HepG2 (cell line): ENCODE measurements around the gene TBRG1. TPM values are rescaled to one million over a fixed set of nuclear protein-coding genes. Genes with fewer than 3 reads are reported as not detected.

ENCODE experiments used
- BRF2 ChIP-seq: sonication (generic); formaldehyde crosslinking; IDR thresholded peaks from 2 replicates; pipeline ENCODE4 v1.8.1; 2022; ENCODE audit warnings: mild to moderate bottlenecking, missing genetic modification reagents
- DR1 ChIP-seq: sonication (generic); formaldehyde crosslinking; IDR thresholded peaks from 2 replicates; pipeline ENCODE4 v1.8.0; 2021; ENCODE audit warnings: mild to moderate bottlenecking, missing genetic modification reagents, inconsistent platforms
- FOXJ3 ChIP-seq: sonication (generic); formaldehyde crosslinking; IDR thresholded peaks from 2 replicates; pipeline ENCODE4 v1.4.0; 2020; ENCODE audit warnings: missing genetic modification reagents, mild to moderate bottlenecking, borderline replicate concordance
- FOXK2 ChIP-seq: fragments of 450-650 bp; IDR thresholded peaks from 2 replicates; pipeline ENCODE4 v1.6.1; 2016
- HOXA9 ChIP-seq: sonication (generic); formaldehyde crosslinking; IDR thresholded peaks from 2 replicates; pipeline ENCODE4 v1.8.1; 2022; ENCODE audit warnings: missing genetic modification reagents, mild to moderate bottlenecking, moderate library complexity, borderline replicate concordance
- KDM6A ChIP-seq: IDR thresholded peaks from 2 replicates; pipeline ENCODE4 v1.6.1; 2016; ENCODE audit warnings: low read depth
- MEIS2 ChIP-seq: sonication (generic); formaldehyde crosslinking; IDR thresholded peaks from 2 replicates; pipeline ENCODE4 v1.9.0; 2021; ENCODE audit warnings: mild to moderate bottlenecking, missing genetic modification reagents
- NCOA1 ChIP-seq: sonication (generic); formaldehyde crosslinking; IDR thresholded peaks from 2 replicates; pipeline ENCODE4 v1.9.0; 2021; ENCODE audit warnings: missing genetic modification reagents
- NR0B2 ChIP-seq: sonication (generic); formaldehyde crosslinking; IDR thresholded peaks from 2 replicates; pipeline ENCODE4 v1.4.0; 2020; ENCODE audit warnings: mild to moderate bottlenecking, missing genetic modification reagents
- NR2F1 ChIP-seq, 2 experiments: fragments of 450-650 bp in 1 of 2; formaldehyde crosslinking in 1 of 2; IDR thresholded peaks; 2 replicates each; pipeline versions ENCODE4 v1.5.0 to v1.6.1; 2016 to 2020; ENCODE audit warnings: mild to moderate bottlenecking in 1 of 2, missing compliant biosample characterization in 1 of 2, missing genetic modification reagents in 1 of 2, moderate library complexity in 1 of 2
- RAD21 ChIP-seq: fragments of 450-650 bp; formaldehyde crosslinking; IDR thresholded peaks from 2 replicates; pipeline ENCODE4 v1.5.0; 2020; ENCODE audit warnings: mild to moderate bottlenecking
- RFX3 ChIP-seq: IDR thresholded peaks from 2 replicates; pipeline ENCODE4 v1.6.1; 2016; ENCODE audit warnings: missing biosample characterization, missing genetic modification reagents
- RORA ChIP-seq: sonication (generic); formaldehyde crosslinking; IDR thresholded peaks from 2 replicates; pipeline ENCODE4 v1.5.0; 2020; ENCODE audit warnings: mild to moderate bottlenecking, missing genetic modification reagents, moderate library complexity
- SATB2 ChIP-seq: sonication (generic); formaldehyde crosslinking; IDR thresholded peaks from 2 replicates; pipeline ENCODE4 v1.5.0; 2020; ENCODE audit warnings: missing genetic modification reagents
- SMARCE1 ChIP-seq: fragments of 450-650 bp; IDR thresholded peaks from 2 replicates; pipeline ENCODE4 v1.6.1; 2017; ENCODE audit warnings: borderline replicate concordance
- ZNF496 ChIP-seq: sonication (generic); formaldehyde crosslinking; IDR thresholded peaks from 2 replicates; pipeline ENCODE4 v1.8.1; 2023; ENCODE audit warnings: mild to moderate bottlenecking, moderate library complexity, missing genetic modification reagents; ENCODE audit not compliant: insufficient replicate concordance
- ZNF570 ChIP-seq: sonication (generic); formaldehyde crosslinking; IDR thresholded peaks from 2 replicates; pipeline ENCODE4 v1.4.0; 2020; ENCODE audit warnings: mild to moderate bottlenecking, missing genetic modification reagents, borderline replicate concordance
- ZNF737 ChIP-seq: sonication (generic); formaldehyde crosslinking; IDR thresholded peaks from 2 replicates; pipeline ENCODE4 v1.5.0; 2020; ENCODE audit warnings: missing genetic modification reagents, mild to moderate bottlenecking, borderline replicate concordance
- polyA plus RNA-seq, 8 experiments: library from polyadenylated mRNA; depleted of rRNA in 3 of 8; stranded (reverse) in 7 of 8; unstranded in 1 of 8; fragments of >200 nt; fragmentation: Illumina TruSeq in 4 of 8; extraction: Trizol in 4 of 8; gene quantifications; 2 replicates each; pipeline versions ENCODE4 v1.2.1 to v1.2.3, GENCODE V29; 2011 to 2016; ENCODE audit warnings: low read depth in 4 of 8, missing spikeins in 1 of 8, mixed read lengths in 1 of 8; ENCODE audit not compliant: insufficient read depth in 1 of 8
- total RNA-seq, 5 experiments: library from RNA; depleted of rRNA; stranded (reverse); fragments of >200 nt; fragmentation: Illumina TruSeq; extraction: Trizol; gene quantifications; 2 replicates each; pipeline ENCODE4 v1.2.3, GENCODE V29; 2016; ENCODE audit warnings: low read depth in 1 of 5
- TF ChIP-seq, protein P1 (sequence below): sonication (generic); formaldehyde crosslinking; IDR thresholded peaks from 2 replicates; pipeline ENCODE4 v1.5.0; 2020; ENCODE audit warnings: mild to moderate bottlenecking, missing genetic modification reagents
- TF ChIP-seq, protein P2 (sequence below): IDR thresholded peaks from 2 replicates; pipeline ENCODE4 v1.6.1; 2016; ENCODE audit warnings: missing biosample characterization, missing genetic modification reagents, low read depth
- TF ChIP-seq, protein P3 (sequence below), 2 experiments: fragments of 450-650 bp in 1 of 2; sonication (generic) in 1 of 2; formaldehyde crosslinking; IDR thresholded peaks; 2 replicates each; pipeline versions ENCODE4 v1.5.0 to v1.8.0; 2020 to 2022; ENCODE audit warnings: mild to moderate bottlenecking in 1 of 2, missing genetic modification reagents in 1 of 2
- TF ChIP-seq, protein P4 (sequence below): sonication (generic); formaldehyde crosslinking; IDR thresholded peaks from 2 replicates; pipeline ENCODE4 v1.4.0; 2020; ENCODE audit warnings: missing genetic modification reagents

Gene TBRG1
- total and polyA plus RNA-seq, 2 of the 13 experiments (the other 11 are each of a cell fraction or from before 2014, with no cell fraction given), result 21.7 to 25.6 TPM

GRCh38 chr11:124622531-124623451 lies at the start of gene TBRG1 (continued):
- TF ChIP-seq, protein P1, sequence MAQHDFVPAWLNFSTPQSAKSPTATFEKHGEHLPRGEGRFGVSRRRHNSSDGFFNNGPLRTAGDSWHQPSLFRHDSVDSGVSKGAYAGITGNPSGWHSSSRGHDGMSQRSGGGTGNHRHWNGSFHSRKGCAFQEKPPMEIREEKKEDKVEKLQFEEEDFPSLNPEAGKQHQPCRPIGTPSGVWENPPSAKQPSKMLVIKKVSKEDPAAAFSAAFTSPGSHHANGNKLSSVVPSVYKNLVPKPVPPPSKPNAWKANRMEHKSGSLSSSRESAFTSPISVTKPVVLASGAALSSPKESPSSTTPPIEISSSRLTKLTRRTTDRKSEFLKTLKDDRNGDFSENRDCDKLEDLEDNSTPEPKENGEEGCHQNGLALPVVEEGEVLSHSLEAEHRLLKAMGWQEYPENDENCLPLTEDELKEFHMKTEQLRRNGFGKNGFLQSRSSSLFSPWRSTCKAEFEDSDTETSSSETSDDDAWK, result no peak
- peak; percentile 57 for TF ChIP-seq MEIS2 (CRISPR knock-in tag)
- TF ChIP-seq RFX3 (CRISPR knock-in tag), result no peak
- TF ChIP-seq ZNF737 (CRISPR knock-in tag), result no peak
- TF ChIP-seq, protein P2, sequence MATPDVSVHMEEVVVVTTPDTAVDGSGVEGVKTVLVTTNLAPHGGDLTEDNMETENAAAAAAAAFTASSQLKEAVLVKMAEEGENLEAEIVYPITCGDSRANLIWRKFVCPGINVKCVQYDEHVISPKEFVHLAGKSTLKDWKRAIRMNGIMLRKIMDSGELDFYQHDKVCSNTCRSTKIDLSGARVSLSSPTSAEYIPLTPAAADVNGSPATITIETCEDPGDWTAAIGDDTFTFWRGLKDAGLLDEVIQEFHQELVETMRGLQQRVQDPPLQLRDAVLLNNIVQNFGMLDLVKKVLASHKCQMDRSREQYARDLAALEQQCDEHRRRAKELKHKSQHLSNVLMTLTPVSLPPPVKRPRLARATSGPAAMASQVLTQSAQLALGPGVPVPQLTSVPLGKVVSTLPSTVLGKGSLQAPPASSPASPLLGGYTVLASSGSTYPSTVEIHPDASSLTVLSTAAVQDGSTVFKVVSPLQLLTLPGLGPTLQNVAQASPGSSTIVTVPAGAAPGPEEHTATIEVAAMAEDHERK (CRISPR knock-in tag), result no peak
- TF ChIP-seq, protein P3, sequence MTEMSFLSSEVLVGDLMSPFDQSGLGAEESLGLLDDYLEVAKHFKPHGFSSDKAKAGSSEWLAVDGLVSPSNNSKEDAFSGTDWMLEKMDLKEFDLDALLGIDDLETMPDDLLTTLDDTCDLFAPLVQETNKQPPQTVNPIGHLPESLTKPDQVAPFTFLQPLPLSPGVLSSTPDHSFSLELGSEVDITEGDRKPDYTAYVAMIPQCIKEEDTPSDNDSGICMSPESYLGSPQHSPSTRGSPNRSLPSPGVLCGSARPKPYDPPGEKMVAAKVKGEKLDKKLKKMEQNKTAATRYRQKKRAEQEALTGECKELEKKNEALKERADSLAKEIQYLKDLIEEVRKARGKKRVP (CRISPR knock-in tag; IDR thresholded peaks at IDR 0.05), result peak in 1 of 2 experiments; percentile 47; a peak in 2 of 4 replicates
- no peak; the same call in 1 of the 2 replicates for TF ChIP-seq SATB2
- TF ChIP-seq RAD21, result peak; percentile 32; the same call in 1 of the 2 replicates
- no peak for TF ChIP-seq SMARCE1
- peak; percentile 72; the same call in 1 of the 2 replicates for TF ChIP-seq DR1 (CRISPR knock-in tag)
- no peak for TF ChIP-seq NR2F1 (CRISPR knock-in tag; IDR thresholded peaks at IDR 0.05)
- TF ChIP-seq FOXK2, result no peak
- TF ChIP-seq HOXA9, result no peak
- TF ChIP-seq NR0B2 (CRISPR knock-in tag), result peak; percentile 81
- TF ChIP-seq KDM6A (CRISPR knock-in tag), result no peak
- TF ChIP-seq ZNF496, result no peak
- TF ChIP-seq NCOA1, result 0 out of 2 replicates have a peak, but pooled peaks have one; percentile 41
- TF ChIP-seq ZNF570 (CRISPR knock-in tag), result no peak
- TF ChIP-seq FOXJ3 (CRISPR knock-in tag), result no peak
- no peak for TF ChIP-seq RORA (CRISPR knock-in tag)
- TF ChIP-seq, protein P4, sequence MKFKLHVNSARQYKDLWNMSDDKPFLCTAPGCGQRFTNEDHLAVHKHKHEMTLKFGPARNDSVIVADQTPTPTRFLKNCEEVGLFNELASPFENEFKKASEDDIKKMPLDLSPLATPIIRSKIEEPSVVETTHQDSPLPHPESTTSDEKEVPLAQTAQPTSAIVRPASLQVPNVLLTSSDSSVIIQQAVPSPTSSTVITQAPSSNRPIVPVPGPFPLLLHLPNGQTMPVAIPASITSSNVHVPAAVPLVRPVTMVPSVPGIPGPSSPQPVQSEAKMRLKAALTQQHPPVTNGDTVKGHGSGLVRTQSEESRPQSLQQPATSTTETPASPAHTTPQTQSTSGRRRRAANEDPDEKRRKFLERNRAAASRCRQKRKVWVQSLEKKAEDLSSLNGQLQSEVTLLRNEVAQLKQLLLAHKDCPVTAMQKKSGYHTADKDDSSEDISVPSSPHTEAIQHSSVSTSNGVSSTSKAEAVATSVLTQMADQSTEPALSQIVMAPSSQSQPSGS (CRISPR knock-in tag), result peak; percentile 68; the same call in 1 of the 2 replicates
- peak; percentile 71 for TF ChIP-seq BRF2
